Measurements from ENCODE around the gene VPS36.
"Not testable (repeated sequence)": the region's sequence is repeated elsewhere in the genome, so short reads cannot be mapped to it uniquely, and the experiment has no call there.

Gene VPS36

GRCh38 chr13:52450012-52450792 is at the start of gene VPS36:
TSS of gene VPS36 (minus strand) at chr13:52450634. CDS start at chr13:52450594, 40 bp downstream.
- peak; percentile 66 for TF ChIP-seq CTCF (IDR thresholded peaks at IDR 0.05; ENCODE audit: low read length, missing control alignments)
- peak within 1 kb of the TSS; percentile 89 for H3K4me3 ChIP-seq (replicated peaks; ENCODE audit: low read depth, low read length)
- DNase-seq (ENCODE audit: low read depth) = peak; percentile 95

GRCh38 chr13:52497979-52498378 is 47.5 kb upstream of the VPS36 start:
- H3K4me3 ChIP-seq (replicated peaks; ENCODE audit: low read depth, low read length); DNase-seq (ENCODE audit: low read depth): not testable (repeated sequence)

GRCh38 chr13:52494241-52494640 is 43.8 kb upstream of the VPS36 start:
- DNase-seq (ENCODE audit: low read depth); H3K4me3 ChIP-seq (replicated peaks; ENCODE audit: low read depth, low read length): not testable (repeated sequence)

GRCh38 chr13:52491015-52491414 is 40.6 kb upstream of the VPS36 start:
- DNase-seq (ENCODE audit: low read depth); H3K4me3 ChIP-seq (replicated peaks; ENCODE audit: low read depth, low read length): not testable (repeated sequence)

GRCh38 chr13:52488763-52489162 is 38.3 kb upstream of the VPS36 start:
- DNase-seq (ENCODE audit: low read depth); H3K4me3 ChIP-seq (replicated peaks; ENCODE audit: low read depth, low read length): not testable (repeated sequence)

GRCh38 chr13:52487078-52487477 is 36.6 kb upstream of the VPS36 start:
- not testable (repeated sequence) for DNase-seq (ENCODE audit: low read depth); H3K4me3 ChIP-seq (replicated peaks; ENCODE audit: low read depth, low read length)

- not testable (repeated sequence) for DNase-seq (ENCODE audit: low read depth); H3K4me3 ChIP-seq (replicated peaks; ENCODE audit: low read depth, low read length)
Observed at GRCh38 chr13:52480677-52481428, 30.4 kb upstream of the VPS36 start.

- H3K4me3 ChIP-seq (replicated peaks; ENCODE audit: low read depth, low read length); DNase-seq (ENCODE audit: low read depth): not testable (repeated sequence)
Observed at GRCh38 chr13:52468487-52468886, 18.1 kb upstream of the VPS36 start.

GRCh38 chr13:52463526-52463925 is 13.1 kb upstream of the VPS36 start:
- DNase-seq (ENCODE audit: low read depth) = no peak
- no peak overlapping the region for H3K4me3 ChIP-seq (replicated peaks; ENCODE audit: low read depth, low read length)

GRCh38 chr13:52461265-52461664 is 10.8 kb upstream of the VPS36 start:
- TF ChIP-seq CTCF (IDR thresholded peaks at IDR 0.05; ENCODE audit: low read length, missing control alignments) = no peak
- DNase-seq (ENCODE audit: low read depth) = no peak
- H3K4me3 ChIP-seq (replicated peaks; ENCODE audit: low read depth, low read length) = no peak overlapping the region

More at GRCh38 chr13:52463526-52463925, 13.1 kb upstream of the VPS36 start:
- no peak for TF ChIP-seq CTCF (IDR thresholded peaks at IDR 0.05; ENCODE audit: low read length, missing control alignments)
